ENCODE data around the gene NUCB1.

GRCh38 chr19:48968179-48968661 is 68.1 kb downstream of the NUCB1 start:
- TF ChIP-seq NR1H2 (CRISPR knock-in tag; IDR thresholded peaks at IDR 0.05) (no peak), C11orf30 (IDR thresholded peaks at IDR 0.05; ENCODE audit: low read depth) (no peak), CTCF (IDR thresholded peaks at IDR 0.05 in 2 of 3, conservative IDR thresholded peaks at IDR 0.05 in 1 of 3; ENCODE audit: insufficient read depth in 2 of 3, low read depth in 1 of 3, low read length in 3 of 3) (no peak)
